GM23338 (cell line): Measurements from ENCODE around the gene MAP2K5. TPM values are rescaled to one million over a fixed set of nuclear protein-coding genes. Genes with fewer than 3 reads are reported as not detected.
A peak's percentile ranks its signal among the peaks of the same experiment; 100 is the strongest.

ENCODE experiments used
- ATAC-seq: fragments of 200-7000 bp; cut with Tn5 transposase; 3 replicates; pipeline ENCODE4 v1.9.1; 2020
- DNase-seq: peaks from one replicate; pipeline ENCODE4 v3.0.0-alpha.2; 2015; ENCODE audit warnings: low spot score
- H2AFZ ChIP-seq: fragments of 200-600 bp; sonication (generic); 2 replicates; pipeline ENCODE4 v1.8.0; 2016; ENCODE audit warnings: antibody characterized with exemption, mild to moderate bottlenecking, moderate library complexity
- H3F3A ChIP-seq: fragments of 200-600 bp; sonication (generic); replicated peaks from 2 replicates; pipeline ENCODE4 v1.8.0; 2017; ENCODE audit warnings: antibody characterized with exemption, mixed run types, low read depth
- H3K27ac ChIP-seq: fragments of 200-600 bp; sonication (generic); 2 replicates; pipeline ENCODE4 v1.6.1; 2016; ENCODE audit warnings: low read depth
- H3K27me3 ChIP-seq: fragments of 200-600 bp; sonication (generic); 2 replicates; pipeline ENCODE4 v1.8.0; 2016; ENCODE audit warnings: mild to moderate bottlenecking, mixed run types, moderate library complexity; ENCODE audit not compliant: insufficient read depth
- H3K36me3 ChIP-seq: fragments of 200-600 bp; sonication (generic); 2 replicates; pipeline ENCODE4 v1.8.0; 2016; ENCODE audit warnings: mild to moderate bottlenecking; ENCODE audit not compliant: insufficient read depth
- H3K4me1 ChIP-seq: fragments of 200-600 bp; sonication (generic); 2 replicates; pipeline ENCODE4 v1.8.0; 2016; ENCODE audit warnings: mild to moderate bottlenecking, moderate library complexity; ENCODE audit not compliant: insufficient read depth
- H3K4me2 ChIP-seq: fragments of 200-600 bp; sonication (generic); 2 replicates; pipeline ENCODE4 v1.7.1; 2017; ENCODE audit warnings: mixed run types
- H3K4me3 ChIP-seq: fragments of 200-600 bp; sonication (generic); 2 replicates; pipeline ENCODE4 v1.6.1; 2016; ENCODE audit warnings: mixed run types
- H3K79me2 ChIP-seq: fragments of 200-600 bp; sonication (generic); replicated peaks from 2 replicates; pipeline ENCODE4 v1.8.0; 2017; ENCODE audit warnings: mild to moderate bottlenecking; ENCODE audit not compliant: insufficient read depth
- H3K9me2 ChIP-seq: fragments of 200-600 bp; sonication (generic); 2 replicates; pipeline ENCODE4 v1.8.0; 2017; ENCODE audit not compliant: insufficient read depth
- H4K20me1 ChIP-seq: fragments of 200-600 bp; sonication (generic); replicated peaks from 2 replicates; pipeline ENCODE4 v1.8.0; 2017; ENCODE audit warnings: mild to moderate bottlenecking; ENCODE audit not compliant: insufficient read depth
- H3K27ac Mint-ChIP-seq: 2 replicates; pipeline ENCODE4 v1.8.0; 2020; ENCODE audit warnings: inconsistent platforms, mild to moderate bottlenecking, moderate library complexity, mixed read lengths
- H3K27me3 Mint-ChIP-seq: 3 replicates; pipeline ENCODE4 v1.8.0; 2022; ENCODE audit warnings: low read depth, mild to moderate bottlenecking, moderate library complexity, mixed read lengths, inconsistent platforms; ENCODE audit not compliant: insufficient read depth, poor library complexity
- H3K36me3 Mint-ChIP-seq: 3 replicates; pipeline ENCODE4 v1.8.0; 2021; ENCODE audit warnings: low read depth, mild to moderate bottlenecking, inconsistent platforms, moderate library complexity, mixed read lengths
- H3K4me1 Mint-ChIP-seq: 3 replicates; pipeline ENCODE4 v1.8.0; 2020; ENCODE audit warnings: mild to moderate bottlenecking, inconsistent platforms, mixed read lengths
- H3K4me3 Mint-ChIP-seq: 3 replicates; pipeline ENCODE4 v1.8.0; 2021; ENCODE audit warnings: moderate library complexity, mild to moderate bottlenecking, inconsistent platforms, mixed read lengths
- H3K9me3 Mint-ChIP-seq: 3 replicates; pipeline ENCODE4 v1.8.0; 2020; ENCODE audit warnings: moderate library complexity, mild to moderate bottlenecking, inconsistent platforms, mixed read lengths
- CREB1 ChIP-seq: fragments of 250-450 bp; sonication (Bioruptor Pico); IDR thresholded peaks from 2 replicates; pipeline ENCODE4 v1.5.0; 2020; ENCODE audit warnings: low read depth, mild to moderate bottlenecking, moderate library complexity
- CTCF ChIP-seq, 2 experiments: fragments of 200-600 bp in 1 of 2; sonication (generic) in 1 of 2; conservative IDR thresholded peaks; 2 replicates each; pipeline versions ENCODE4 v1.5.1 to v1.6.1; 2016 to 2017; ENCODE audit warnings: antibody characterized with exemption in 2 of 2, low read depth in 2 of 2, mild to moderate bottlenecking in 2 of 2, moderate library complexity in 1 of 2
- ETS1 ChIP-seq: IDR thresholded peaks from 2 replicates; pipeline ENCODE4 v1.6.1; 2016; ENCODE audit warnings: antibody characterized with exemption
- EZH2 ChIP-seq: fragments of 200-600 bp; sonication (generic); IDR thresholded peaks from one replicate; pipeline ENCODE4 v1.8.0; 2017; ENCODE audit warnings: antibody characterized with exemption, mild to moderate bottlenecking, low read depth; ENCODE audit not compliant: unreplicated experiment
- EZH2phosphoT487 ChIP-seq: fragments of 200-600 bp; sonication (generic); IDR thresholded peaks from one replicate; pipeline ENCODE4 v1.8.1; 2018; ENCODE audit warnings: antibody characterized with exemption; ENCODE audit not compliant: unreplicated experiment
- JUNB ChIP-seq: IDR thresholded peaks from one replicate; pipeline ENCODE4 v1.6.1; 2016; ENCODE audit warnings: antibody characterized with exemption; ENCODE audit not compliant: unreplicated experiment
- NANOG ChIP-seq: IDR thresholded peaks from 2 replicates; pipeline ENCODE4 v1.6.1; 2016; ENCODE audit warnings: antibody characterized with exemption, borderline replicate concordance
- POLR2AphosphoS5 ChIP-seq: IDR thresholded peaks from 2 replicates; pipeline ENCODE4 v1.6.1; 2016; ENCODE audit warnings: antibody characterized with exemption, low read depth
- REST ChIP-seq: IDR thresholded peaks from one replicate; pipeline ENCODE4 v1.6.1; 2018; ENCODE audit warnings: antibody characterized with exemption; ENCODE audit not compliant: unreplicated experiment
- STAT1 ChIP-seq: IDR thresholded peaks from one replicate; pipeline ENCODE4 v1.6.1; 2016; ENCODE audit warnings: antibody characterized with exemption; ENCODE audit not compliant: unreplicated experiment
- ZNF114 ChIP-seq: fragments of 250-450 bp; sonication (Bioruptor Pico); IDR thresholded peaks from 2 replicates; pipeline ENCODE4 v1.5.0; 2020; ENCODE audit warnings: mild to moderate bottlenecking, moderate library complexity
- ZNF331 ChIP-seq: fragments of 250-450 bp; sonication (Bioruptor Pico); IDR thresholded peaks from 2 replicates; pipeline ENCODE4 v1.5.0; 2020; ENCODE audit warnings: low read depth, mild to moderate bottlenecking, moderate library complexity
- ZNF462 ChIP-seq: fragments of 250-450 bp; sonication (Bioruptor Pico); IDR thresholded peaks from 2 replicates; pipeline ENCODE4 v1.5.0; 2020; ENCODE audit warnings: mild to moderate bottlenecking, moderate library complexity
- polyA plus RNA-seq: library from polyadenylated mRNA; unstranded; fragments of >200 nt; fragmentation: Nextera tagmentation; extraction: Ambion mirVana; gene quantifications from 2 replicates; pipeline ENCODE4 v1.2.1, GENCODE V29; 2016
- total RNA-seq: library from RNA; depleted of rRNA; stranded (reverse); fragments of >200 nt; shearing (Covaris generic); gene quantifications from 2 replicates; pipeline ENCODE4 v1.2.3, GENCODE V29; 2014

Gene MAP2K5
- total and polyA plus RNA-seq, 2 experiments from 2014 or later, result 6.5 to 13.6 TPM

- DNase-seq (peak; percentile 78), ATAC-seq (peak; percentile 3)
- H3K27ac ChIP-seq, result no peak overlapping the region
- H3K4me1 ChIP-seq, result peaks cover 30% of the 10 kb centered on the region
- peaks cover 27% of the 10 kb centered on the region for H3F3A ChIP-seq
- no peaks in the 10 kb centered on the region for H3K36me3 ChIP-seq
- TF ChIP-seq EZH2phosphoT487, result peak; percentile 41
- TF ChIP-seq POLR2AphosphoS5, result no peak
- no peak for TF ChIP-seq NANOG
- no peak for TF ChIP-seq REST
- peak; percentile 88 for TF ChIP-seq EZH2
- no peak for TF ChIP-seq ZNF331 (CRISPR knock-in tag)
- no peak for TF ChIP-seq JUNB
- TF ChIP-seq CREB1 (CRISPR knock-in tag), result no peak
- TF ChIP-seq ZNF462 (CRISPR knock-in tag), result no peak
- no peak for TF ChIP-seq ZNF114 (CRISPR knock-in tag)
- no peak for TF ChIP-seq ETS1
- no peak for TF ChIP-seq STAT1
- TF ChIP-seq CTCF (conservative IDR thresholded peaks at IDR 0.05; ENCODE audit: low read depth in 2 of 2), result no peak
- peaks cover 8% of the 10 kb centered on the region; the same call in 1 of the 2 replicates for H4K20me1 ChIP-seq
- Mint-ChIP-seq H3K4me1 (peaks cover 39% of the 10 kb centered on the region), H3K4me3 (peak overlapping the region; percentile 67), H3K27me3 (peaks cover 92% of the 10 kb centered on the region), H3K36me3 (no peaks in the 10 kb centered on the region; the same call in 2 of the 3 replicates), H3K27ac (no peak overlapping the region), H3K9me3 (peaks cover 6% of the 10 kb centered on the region; the same call in 2 of the 3 replicates)
- no peaks in the 10 kb centered on the region for H3K9me2 ChIP-seq
- peak overlapping the region; percentile 71 for H3K4me3 ChIP-seq
- peak overlapping the region; percentile 88 for H2AFZ ChIP-seq
- H3K27me3 ChIP-seq, result peaks cover 90% of the 10 kb centered on the region
- no peaks in the 10 kb centered on the region for H3K79me2 ChIP-seq
- peak overlapping the region; percentile 67 for H3K4me2 ChIP-seq
Measured at GRCh38 chr15:67835297-67836133, 293.0 kb downstream of the MAP2K5 start.
